ENCODE data around the gene TENT4B.

- TF ChIP-seq, protein P1, sequence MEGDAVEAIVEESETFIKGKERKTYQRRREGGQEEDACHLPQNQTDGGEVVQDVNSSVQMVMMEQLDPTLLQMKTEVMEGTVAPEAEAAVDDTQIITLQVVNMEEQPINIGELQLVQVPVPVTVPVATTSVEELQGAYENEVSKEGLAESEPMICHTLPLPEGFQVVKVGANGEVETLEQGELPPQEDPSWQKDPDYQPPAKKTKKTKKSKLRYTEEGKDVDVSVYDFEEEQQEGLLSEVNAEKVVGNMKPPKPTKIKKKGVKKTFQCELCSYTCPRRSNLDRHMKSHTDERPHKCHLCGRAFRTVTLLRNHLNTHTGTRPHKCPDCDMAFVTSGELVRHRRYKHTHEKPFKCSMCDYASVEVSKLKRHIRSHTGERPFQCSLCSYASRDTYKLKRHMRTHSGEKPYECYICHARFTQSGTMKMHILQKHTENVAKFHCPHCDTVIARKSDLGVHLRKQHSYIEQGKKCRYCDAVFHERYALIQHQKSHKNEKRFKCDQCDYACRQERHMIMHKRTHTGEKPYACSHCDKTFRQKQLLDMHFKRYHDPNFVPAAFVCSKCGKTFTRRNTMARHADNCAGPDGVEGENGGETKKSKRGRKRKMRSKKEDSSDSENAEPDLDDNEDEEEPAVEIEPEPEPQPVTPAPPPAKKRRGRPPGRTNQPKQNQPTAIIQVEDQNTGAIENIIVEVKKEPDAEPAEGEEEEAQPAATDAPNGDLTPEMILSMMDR (conservative IDR thresholded peaks at IDR 0.05) = no peak
- TF ChIP-seq ZFX (IDR thresholded peaks at IDR 0.05) = no peak
Measured at GRCh38 chr16:50185005-50185505, 31.9 kb downstream of the TENT4B start.

All from C4-2B (cell line).